OCI-LY7 (cell line): ENCODE measurements around the gene EIF4A2.

ENCODE experiments used
- CTCF ChIP-seq: fragments of 200-600 bp; sonication (generic); conservative IDR thresholded peaks from 2 replicates; pipeline ENCODE4 v1.5.1; 2014; ENCODE audit warnings: mild to moderate bottlenecking, antibody characterized with exemption, low read length, moderate library complexity, mixed read lengths
- EZH2phosphoT487 ChIP-seq: fragments of 200-600 bp; sonication (generic); IDR thresholded peaks from 2 replicates; pipeline ENCODE4 v1.6.1; 2018; ENCODE audit warnings: low read depth, borderline replicate concordance, mild to moderate bottlenecking, mixed run types, antibody characterized with exemption, low read length, moderate library complexity, mixed read lengths

DNA sequence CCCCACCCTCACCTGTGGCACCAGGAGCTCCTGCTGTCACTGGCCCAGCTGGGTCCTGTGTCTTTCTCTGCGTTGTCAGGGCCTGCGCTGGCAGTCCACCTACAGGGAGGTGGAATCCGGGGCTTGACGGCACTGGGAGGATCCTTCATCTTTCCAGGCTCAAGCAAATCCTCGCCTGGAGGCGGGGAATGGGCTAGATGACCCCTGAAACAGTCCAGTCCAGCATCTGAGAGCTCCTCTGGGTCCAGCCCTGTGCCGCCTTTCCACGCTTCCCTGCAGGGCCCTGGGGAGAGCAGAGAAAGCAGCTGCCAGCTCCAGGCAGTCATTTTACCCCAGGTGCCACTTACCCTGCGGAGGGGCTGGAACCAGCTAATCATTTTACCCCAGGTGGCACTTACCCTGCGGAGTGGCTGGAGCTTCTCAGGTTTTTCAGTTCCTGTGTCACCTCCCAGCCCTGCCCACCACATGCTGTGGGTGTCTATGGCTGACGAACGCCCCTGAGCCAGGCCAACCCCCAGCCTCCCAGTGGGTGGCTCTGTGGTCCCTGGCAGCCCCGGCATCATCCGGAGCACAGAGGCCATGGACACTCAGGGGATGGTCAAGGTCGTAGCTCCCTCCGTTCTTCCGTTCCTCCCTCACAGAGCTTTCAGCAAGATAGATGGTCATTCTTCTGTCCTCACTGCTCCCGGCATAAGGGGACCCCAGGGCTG, 41.2 kb downstream of the EIF4A2 start:
- TF ChIP-seq CTCF = no peak
- no peak for TF ChIP-seq EZH2phosphoT487
